ENCODE data around the gene C3orf80. TPM values are rescaled to one million over a fixed set of nuclear protein-coding genes. Genes with fewer than 3 reads are reported as not detected.

The C3orf80 gene
- total RNA-seq, 1 experiment from 2014 or later, result 0.66 TPM

GRCh38 chr3:160184655-160185054, 40.6 kb upstream of the C3orf80 start:
- Mint-ChIP-seq H3K4me3 (no peak overlapping the region), H3K4me1 (peaks cover 10% of the 10 kb centered on the region), H3K9me3 (peaks cover 11% of the 10 kb centered on the region), H3K27ac (no peak overlapping the region), H3K27me3 (ENCODE audit: low read depth) (no peaks in the 10 kb centered on the region), H3K36me3 (no peaks in the 10 kb centered on the region)
- no peak for TF ChIP-seq CTCF (IDR thresholded peaks at IDR 0.05)
- no peak for TF ChIP-seq ZNF425 (CRISPR knock-in tag; conservative IDR thresholded peaks at IDR 0.05)
- no peak for TF ChIP-seq FOXP1 (CRISPR knock-in tag; IDR thresholded peaks at IDR 0.05; ENCODE audit: borderline replicate concordance)
- TF ChIP-seq MXD4 (CRISPR knock-in tag; IDR thresholded peaks at IDR 0.05; ENCODE audit: borderline replicate concordance), result no peak
- TF ChIP-seq GTF2I (CRISPR knock-in tag; conservative IDR thresholded peaks at IDR 0.05), result no peak
- DNase-seq (ENCODE audit: low spot score), result no peak
- ChIA-PET POLR2A (no interaction called here), CTCF (no interaction called here)
- ATAC-seq, result no peak

- H3K27ac Mint-ChIP-seq, result no peak overlapping the region
- no peak for ATAC-seq
- no peak for DNase-seq (ENCODE audit: low spot score)
- no peaks in the 10 kb centered on the region for H3K27me3 Mint-ChIP-seq (ENCODE audit: low read depth)
- CTCF ChIA-PET, result no interaction called here
- peaks cover 3% of the 10 kb centered on the region for H3K4me1 Mint-ChIP-seq
- no peaks in the 10 kb centered on the region for H3K36me3 Mint-ChIP-seq
- POLR2A ChIA-PET, result no interaction called here
- TF ChIP-seq ZNF416 (CRISPR knock-in tag; IDR thresholded peaks at IDR 0.05) (no peak), MYBL2 (CRISPR knock-in tag; IDR thresholded peaks at IDR 0.05) (no peak)
- peaks cover 11% of the 10 kb centered on the region for H3K9me3 Mint-ChIP-seq
- H3K4me3 Mint-ChIP-seq, result no peak overlapping the region
Measured at GRCh38 chr3:160185751-160186150, 39.5 kb upstream of the C3orf80 start.

- Mint-ChIP-seq H3K4me3 (no peak overlapping the region), H3K27ac (no peak overlapping the region), H3K27me3 (ENCODE audit: low read depth) (no peaks in the 10 kb centered on the region), H3K36me3 (no peaks in the 10 kb centered on the region), H3K4me1 (no peaks in the 10 kb centered on the region), H3K9me3 (peaks cover 11% of the 10 kb centered on the region)
- DNase-seq (ENCODE audit: low spot score) (no peak), ATAC-seq (no peak)
- ChIA-PET POLR2A (interaction anchor here (0.6 kb wide), 1 partner anchor 149 kb away, joined by 10 read pairs; no protein-coding TSS in a partner anchor), CTCF (no interaction called here)
- TF ChIP-seq TEAD1 (CRISPR knock-in tag; IDR thresholded peaks at IDR 0.05), result no peak
- no peak for TF ChIP-seq USF2 (CRISPR knock-in tag; IDR thresholded peaks at IDR 0.05)
- TF ChIP-seq PRDM15 (CRISPR knock-in tag; IDR thresholded peaks at IDR 0.05), result no peak
- TF ChIP-seq MLX (CRISPR knock-in tag; IDR thresholded peaks at IDR 0.05), result no peak
- TF ChIP-seq ZNF121 (CRISPR knock-in tag; IDR thresholded peaks at IDR 0.05), result no peak
- no peak for TF ChIP-seq AR (CRISPR knock-in tag; IDR thresholded peaks at IDR 0.05)
- no peak for TF ChIP-seq ZBTB43 (CRISPR knock-in tag; IDR thresholded peaks at IDR 0.05)
- TF ChIP-seq ZSCAN18 (CRISPR knock-in tag; IDR thresholded peaks at IDR 0.05), result no peak
- no peak for TF ChIP-seq PRRX2 (CRISPR knock-in tag; IDR thresholded peaks at IDR 0.05)
- no peak for TF ChIP-seq NR2C2 (CRISPR knock-in tag; IDR thresholded peaks at IDR 0.05)
- TF ChIP-seq JAZF1 (CRISPR knock-in tag; IDR thresholded peaks at IDR 0.05), result no peak
- no peak for TF ChIP-seq MYBL2 (CRISPR knock-in tag; IDR thresholded peaks at IDR 0.05)
Measured at GRCh38 chr3:160187288-160187687, 37.9 kb upstream of the C3orf80 start.

All from WTC11 (cell line).